Suppressor macrophage (primary cell): ENCODE measurements around the gene PIGBOS1.
A peak's percentile ranks its signal among the peaks of the same experiment; 100 is the strongest.
"Not testable (repeated sequence)": the region's sequence is repeated elsewhere in the genome, so short reads cannot be mapped to it uniquely, and the experiment has no call there.

Source experiments
- DNase-seq, 4 experiments: peaks; one replicate each; pipeline ENCODE4 v3.0.0-alpha.2; 2020 to 2022
- total RNA-seq, 17 experiments: gene quantifications; one replicate each; lab custom pipeline; 2026; ENCODE audit warnings: mixed read lengths in 6 of 17, inconsistent platforms in 3 of 17; lab: John Stamatoyannopoulos, UW

PIGBOS1 gene, protein sequence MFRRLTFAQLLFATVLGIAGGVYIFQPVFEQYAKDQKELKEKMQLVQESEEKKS
- total RNA-seq = 2.8 to 7.1 (median 4.1) reads per million in 17 experiments

DNA sequence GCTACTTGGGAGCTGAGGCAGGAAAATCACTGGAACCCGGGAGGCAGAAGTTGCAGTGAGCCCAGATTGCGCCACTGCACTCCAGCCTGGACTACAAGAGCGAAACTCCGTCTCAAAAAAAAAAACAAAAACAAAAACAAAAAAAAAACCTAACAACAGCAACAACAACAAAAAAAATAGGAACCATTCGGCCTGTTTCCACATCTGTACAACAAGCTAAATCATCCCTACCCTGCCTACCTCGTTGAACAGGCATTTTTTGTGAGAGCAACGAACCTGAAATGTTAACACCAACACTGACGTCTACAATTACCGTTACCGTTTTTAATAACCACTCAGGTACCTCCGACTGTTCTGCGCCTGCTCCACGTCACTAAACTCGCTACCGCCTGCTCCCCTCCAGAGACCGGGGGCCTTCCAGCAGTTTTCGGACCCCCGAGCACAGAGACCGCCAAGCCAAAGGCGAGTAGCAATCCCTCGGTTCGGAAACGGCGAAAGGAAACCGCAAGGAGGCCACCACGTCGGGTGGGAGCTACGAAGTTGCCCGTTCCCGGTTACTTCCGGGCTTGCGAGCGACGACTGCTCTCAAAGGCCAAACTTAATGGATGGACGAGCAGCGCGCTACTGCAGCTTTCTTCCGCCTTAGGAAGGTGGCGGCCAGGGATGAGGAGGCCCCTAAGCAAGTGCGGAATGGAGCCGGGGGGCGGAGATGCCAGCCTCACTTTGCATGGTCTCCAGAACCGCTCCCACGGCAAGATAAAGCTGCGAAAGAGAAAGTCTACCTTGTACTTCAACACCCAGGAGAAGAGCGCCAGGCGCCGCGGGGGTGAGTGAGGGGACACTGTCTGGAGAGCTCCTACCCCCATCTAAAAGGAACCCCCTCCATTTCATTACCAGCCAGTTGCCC lies at the start of gene PIGBOS1, which contains the start of gene PIGB:
PIGBOS1 (minus strand) TSS at position 536 of the 907 bp plus-strand sequence. CDS start 1,331 bp downstream, outside the sequence.
PIGB (plus strand) TSS at position 635 of the 907 bp plus-strand sequence; CDS start at position 664, 29 bp downstream.
- DNase-seq = peak; percentile 87 to 94 (median 93)

DNA sequence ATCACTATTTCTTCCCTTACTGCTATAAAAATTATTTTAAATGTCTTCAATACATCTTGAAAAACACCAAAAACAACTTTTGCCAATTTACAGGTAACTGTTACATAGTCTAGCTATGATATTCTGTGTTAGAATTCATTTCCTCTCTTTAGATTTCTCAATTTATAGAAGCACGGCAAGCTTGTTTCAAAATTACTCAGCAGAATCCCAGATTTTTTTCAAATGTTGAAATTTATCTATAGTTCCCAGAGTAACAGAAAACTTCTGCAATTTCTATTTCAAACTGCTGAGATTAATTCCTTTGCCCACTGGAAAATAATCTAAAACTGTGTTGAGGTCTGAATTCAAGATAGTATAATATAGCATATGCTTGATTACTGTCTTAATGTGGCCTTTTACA lies 48.1 kb upstream of the PIGBOS1 start:
- peak in 3 of 4 experiments; percentile 3 to 64 (median 50) for DNase-seq

DNA sequence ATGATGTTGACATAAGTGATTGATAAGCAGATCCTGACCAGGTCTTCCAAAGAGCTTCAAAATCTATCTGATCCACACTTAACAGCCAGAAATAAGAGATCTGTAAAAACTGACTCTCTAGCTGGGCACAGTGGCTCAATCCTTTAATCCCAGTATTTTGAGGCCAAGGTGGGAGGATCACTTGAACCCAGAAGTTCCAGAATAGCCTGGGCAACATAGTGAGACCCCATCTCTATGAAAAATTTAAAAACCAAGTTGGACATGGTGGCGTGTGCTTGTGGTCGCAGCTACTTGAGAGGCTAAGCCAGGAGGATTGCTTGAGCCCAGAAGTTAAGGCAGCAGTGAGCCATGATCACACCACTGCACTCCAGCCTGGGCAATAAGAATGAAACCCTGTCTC lies 43.7 kb upstream of the PIGBOS1 start:
- DNase-seq = no peak

DNA sequence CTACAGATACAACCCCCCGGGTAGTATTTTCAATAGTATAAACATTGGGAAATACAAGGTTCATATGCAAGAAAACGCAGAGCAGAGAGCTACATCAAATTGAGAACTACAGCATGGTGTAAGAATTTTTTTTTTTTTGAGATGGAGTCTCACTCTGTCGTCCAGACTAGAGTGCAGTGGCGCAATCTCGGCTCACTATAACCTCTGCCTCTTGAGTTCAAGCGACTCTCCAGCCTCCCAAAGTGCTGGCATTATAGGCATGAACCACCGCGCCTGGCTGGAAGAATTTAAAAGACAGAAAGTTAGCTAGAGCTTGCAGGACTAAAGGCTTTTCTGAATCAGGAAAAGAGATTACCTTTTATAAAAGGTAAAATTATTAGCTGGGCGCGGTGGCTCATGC lies 42.1 kb upstream of the PIGBOS1 start:
- DNase-seq = no peak

DNA sequence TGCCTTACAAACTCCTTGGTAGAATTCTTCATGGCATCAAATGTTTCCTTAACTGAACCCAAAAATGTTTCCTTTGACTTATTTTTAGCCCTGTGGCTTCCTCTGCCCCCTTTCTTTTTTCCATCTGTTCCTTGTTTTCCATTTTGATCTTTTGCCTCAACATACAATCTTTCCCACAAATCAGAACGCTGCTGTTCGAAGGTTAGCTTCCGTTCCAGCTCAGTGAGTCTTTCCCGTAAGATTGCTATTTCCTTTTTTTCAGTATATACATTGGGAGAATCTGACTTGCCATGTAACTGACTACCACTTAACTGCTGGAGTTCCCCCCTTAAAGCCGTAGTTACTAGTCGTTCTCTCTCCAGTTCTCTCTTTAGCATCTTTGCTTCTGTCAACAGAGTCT lies 41.3 kb upstream of the PIGBOS1 start:
- peak in 2 of 4 experiments; percentile 5 to 11 for DNase-seq

DNA sequence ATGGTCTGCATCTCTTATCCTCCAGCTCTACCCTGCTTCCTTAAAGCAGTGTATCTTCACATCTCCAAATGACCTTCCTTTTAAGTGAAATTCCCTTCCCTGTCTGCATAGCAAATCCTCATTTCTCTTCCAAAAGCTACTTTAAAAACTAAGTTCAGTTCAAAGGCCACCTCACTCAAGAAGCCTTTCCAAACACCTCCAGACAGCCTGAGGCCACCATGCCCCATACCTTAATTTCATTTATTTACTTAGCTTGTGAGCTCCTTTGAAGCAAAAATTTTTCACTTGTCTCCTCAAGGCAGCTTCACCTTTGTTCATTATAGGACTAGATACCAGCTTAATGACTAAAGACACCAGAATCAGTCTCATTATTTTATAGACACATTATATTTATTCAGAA lies 39.5 kb upstream of the PIGBOS1 start:
- no peak for DNase-seq

DNA sequence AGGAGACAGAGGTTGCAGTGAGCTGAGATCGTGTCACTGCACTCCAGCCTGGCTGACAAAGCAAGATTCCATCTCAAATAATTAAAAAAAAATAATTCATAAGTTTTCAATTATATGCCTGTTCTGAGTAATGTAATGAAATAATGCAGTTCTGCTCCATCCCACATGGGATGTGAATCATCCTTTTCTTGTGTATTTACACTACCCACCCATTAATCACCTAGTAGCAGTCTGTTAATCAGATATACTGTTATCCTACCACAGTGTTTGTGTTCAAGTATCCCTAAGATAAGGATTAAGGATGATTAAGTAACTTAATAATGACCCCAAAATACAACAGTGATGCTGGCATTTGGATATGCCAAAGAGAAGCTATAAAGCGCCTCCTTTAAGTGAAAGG lies 38.9 kb upstream of the PIGBOS1 start:
- DNase-seq = no peak

DNA sequence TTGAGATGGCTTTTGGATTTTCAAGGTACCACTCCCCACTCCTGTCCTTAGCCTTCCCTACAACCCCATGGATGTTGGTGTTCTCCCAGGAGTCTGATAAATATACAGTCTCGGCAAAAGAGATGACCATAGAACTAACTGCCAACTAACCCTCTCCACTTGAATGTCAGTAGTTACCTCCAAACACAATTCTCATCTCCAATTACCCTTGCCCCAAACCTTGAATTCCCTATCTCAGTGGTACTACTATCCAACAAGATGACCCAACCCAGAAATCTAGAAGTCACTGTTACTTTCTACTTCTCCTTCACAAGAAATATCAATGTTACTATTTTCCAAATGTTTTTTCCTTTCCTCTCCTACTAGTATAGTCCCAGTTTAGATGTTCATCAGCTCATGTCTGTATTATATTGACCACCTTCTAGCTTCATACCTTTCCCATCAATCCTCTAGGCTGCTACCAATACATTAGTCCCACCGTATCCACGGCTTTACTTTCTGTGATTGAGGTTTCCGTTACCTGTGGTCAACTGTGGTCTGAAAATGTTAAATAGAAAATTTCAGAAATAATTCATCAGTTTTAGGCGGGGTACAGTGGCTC lies 38.2 kb upstream of the PIGBOS1 start:
- no peak for DNase-seq

DNA sequence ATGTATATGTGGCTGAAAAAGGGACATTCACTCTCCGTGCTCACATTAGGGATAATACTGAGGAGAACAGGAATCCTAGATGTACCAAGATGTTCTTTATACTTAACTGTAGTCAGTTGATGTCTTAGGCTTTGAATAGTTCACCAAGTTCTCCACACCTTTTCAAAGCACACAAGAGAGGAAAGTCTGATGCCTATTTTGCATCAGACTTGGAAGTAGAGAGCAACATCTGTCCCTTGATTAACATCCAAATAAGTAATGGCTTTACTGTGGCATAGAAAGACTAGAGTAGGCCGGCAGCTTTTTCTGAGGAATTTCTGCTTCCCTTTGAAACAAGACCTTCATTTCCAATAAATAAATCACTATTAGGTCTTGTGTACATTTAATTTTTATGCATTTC lies 34.1 kb upstream of the PIGBOS1 start:
- no peak for DNase-seq

DNA sequence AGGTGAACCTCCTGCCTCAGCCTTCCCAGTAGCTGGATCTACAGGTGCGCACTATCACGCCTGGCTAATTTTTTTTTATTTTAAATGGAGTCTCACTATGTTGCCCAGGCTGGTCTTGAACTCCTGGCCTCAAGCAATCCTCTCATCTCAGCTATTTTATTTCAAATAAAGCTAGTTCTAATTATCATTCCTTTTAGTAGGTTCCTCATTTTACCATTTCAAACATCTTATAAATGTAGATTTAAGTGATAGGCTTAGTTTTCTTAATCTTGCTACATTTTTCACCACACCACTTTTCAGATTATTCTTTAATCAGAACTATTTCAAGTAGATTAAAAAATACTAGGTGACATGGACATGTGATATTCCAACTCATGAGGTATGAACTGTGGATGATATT lies 30.4 kb upstream of the PIGBOS1 start:
- no peak for DNase-seq

DNA sequence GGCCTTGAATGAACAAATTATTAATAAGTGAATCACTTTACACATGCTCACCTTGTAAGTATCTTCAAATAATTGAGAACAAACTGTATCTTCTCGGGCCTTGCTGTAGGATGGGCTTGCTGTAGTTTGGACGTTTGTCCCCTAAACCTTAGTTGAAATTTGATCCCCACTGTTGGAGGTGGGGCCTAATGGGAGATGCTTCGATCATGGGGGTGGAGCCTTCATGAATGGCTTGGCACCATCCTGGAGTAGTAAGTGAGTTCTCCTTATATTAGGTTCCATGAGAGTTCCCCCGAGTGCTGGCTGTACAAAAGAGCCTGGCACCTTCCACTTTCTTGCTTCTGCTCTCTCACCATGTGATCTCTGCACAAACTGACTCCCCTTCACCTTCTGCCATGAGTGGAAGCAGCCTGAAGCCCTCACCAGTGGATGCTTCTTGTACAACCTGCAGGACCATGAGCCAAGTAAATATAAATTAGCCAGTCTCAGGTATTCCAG lies 29.4 kb upstream of the PIGBOS1 start:
- no peak for DNase-seq

DNA sequence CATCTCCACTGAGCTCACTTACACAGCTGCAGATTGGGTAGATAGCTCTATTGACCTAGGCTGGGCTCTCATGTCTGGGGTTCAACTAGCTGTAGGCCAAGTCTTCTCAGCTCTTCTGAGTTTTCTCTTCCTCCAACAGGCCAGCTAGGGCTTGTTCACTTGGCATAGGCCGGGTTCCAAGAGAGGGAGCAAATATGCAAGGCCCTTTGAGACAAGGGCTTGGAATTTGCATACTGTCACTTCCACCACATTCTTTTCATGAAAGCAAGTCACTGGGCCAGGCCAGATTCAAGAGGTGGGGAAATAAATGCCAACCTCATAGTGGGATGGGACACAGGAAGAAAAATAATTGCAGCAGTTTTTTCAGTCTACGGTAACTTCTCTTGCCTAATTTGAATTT lies 25.3 kb upstream of the PIGBOS1 start:
- no peak for DNase-seq

DNA sequence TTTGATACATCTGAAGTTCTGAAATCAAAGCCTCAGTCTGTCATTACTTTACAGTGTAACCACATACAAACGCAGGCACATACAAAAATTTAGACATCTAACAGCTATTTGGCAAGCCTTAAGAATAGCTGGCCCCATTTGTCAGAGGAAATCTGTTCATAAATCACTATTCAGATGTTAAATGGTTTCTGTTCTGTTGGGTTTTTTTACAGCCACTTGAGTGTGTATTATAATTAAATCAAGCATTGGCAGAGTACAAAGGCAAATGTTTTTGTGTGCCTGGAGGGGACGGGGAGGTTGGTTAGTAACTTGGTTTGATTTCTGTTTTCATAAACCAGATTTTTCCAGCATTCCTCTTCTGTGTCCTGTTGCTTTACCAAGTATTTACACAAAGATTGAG lies 24.2 kb upstream of the PIGBOS1 start:
- DNase-seq = no peak

DNA sequence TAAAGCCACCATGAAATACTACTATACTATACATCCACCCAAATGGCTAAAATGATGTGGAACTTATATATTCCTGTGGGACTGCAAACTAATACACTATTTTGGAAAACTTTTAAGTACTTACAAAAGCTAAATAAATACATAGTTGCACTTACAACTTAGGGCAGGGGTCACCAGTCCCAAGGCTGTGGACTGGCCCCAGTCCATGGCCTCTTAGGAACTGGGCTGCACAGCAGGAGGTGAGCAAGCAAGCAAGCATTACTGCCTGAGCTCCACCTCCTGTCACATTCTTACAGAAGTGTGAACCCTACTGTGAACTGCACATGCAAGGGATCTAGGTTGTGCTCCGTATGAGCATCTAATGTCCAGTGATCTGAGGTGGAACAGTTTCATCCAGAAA lies 18.2 kb upstream of the PIGBOS1 start:
- no peak for DNase-seq

DNA sequence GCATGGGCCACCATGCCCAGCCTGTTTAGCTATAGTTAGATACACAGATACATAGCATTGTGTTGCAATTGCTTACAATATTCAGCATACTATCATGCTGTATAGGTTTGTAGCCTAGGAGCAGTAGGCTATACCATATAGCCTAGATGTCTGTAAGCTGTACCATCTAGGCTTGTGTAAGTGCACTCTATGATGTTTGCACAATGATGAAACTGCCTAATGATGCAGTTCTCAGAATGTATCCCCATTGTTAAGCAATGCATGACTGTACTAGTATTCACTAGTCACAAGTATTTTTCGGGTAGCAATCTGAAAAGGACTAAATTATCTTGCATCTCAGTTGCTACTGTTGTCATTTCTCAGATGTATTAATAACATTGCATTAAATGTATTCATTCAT lies 16.1 kb upstream of the PIGBOS1 start:
- peak in 2 of 4 experiments; percentile 11 to 34 for DNase-seq

DNA sequence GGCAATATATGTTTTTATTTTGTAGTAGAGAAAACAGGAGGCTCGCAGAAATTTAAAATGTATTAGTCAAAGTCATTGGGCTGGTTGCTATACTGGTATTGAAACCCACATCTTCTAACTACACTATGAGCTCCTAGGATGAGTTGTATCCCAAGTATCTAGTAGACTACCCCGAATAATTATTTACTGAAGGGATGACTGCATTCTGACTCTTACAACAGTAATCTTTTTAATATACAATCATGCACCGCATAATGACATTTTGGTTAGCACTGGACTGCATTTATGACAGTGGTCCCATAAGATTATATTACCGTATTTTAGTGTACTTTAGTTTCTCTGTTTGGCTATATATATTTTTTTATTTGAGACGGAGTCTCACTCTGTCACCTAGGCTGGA lies 15.4 kb upstream of the PIGBOS1 start:
- no peak for DNase-seq

DNA sequence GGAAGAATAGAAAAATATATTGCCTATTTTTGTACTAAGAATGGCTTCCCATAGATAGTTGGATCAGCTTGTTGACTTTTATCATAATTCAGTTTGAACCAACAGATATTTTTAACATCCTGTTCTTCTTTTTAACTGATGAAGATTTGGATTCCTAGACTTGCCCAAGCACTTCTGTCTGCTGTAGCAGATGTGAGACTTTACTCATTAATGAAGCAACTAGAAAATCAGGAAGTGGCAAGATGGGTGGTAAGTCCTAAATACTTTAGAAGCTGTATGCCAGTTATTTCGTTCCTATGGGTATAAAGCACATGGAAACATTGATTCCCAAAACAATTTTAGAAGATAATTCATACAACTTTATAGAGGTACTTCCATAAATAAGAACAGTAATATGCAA lies 8.5 kb upstream of the PIGBOS1 start:
- DNase-seq = peak; percentile 23 to 62 (median 46)

DNA sequence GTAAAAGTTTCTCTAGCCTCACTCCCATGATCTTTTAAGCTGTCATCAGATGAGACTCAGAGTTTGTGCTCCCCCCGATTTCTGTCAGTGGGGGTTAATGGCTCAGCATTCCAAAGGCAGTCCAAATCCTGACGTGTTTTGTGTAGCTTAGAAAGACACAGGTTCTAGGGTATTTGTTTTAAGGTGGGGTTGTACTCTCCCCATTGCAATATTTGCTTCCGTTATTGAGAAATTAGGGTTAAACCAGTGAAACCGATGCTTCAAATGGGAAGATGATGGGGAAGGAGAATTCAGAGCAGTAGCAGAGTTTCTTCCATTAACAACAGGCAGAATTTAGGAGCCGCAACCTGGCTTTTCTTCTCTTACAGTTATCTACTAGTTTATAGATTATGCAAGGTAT lies 3.5 kb upstream of the PIGBOS1 start:
- DNase-seq = peak in 2 of 4 experiments; percentile 17 to 26

DNA sequence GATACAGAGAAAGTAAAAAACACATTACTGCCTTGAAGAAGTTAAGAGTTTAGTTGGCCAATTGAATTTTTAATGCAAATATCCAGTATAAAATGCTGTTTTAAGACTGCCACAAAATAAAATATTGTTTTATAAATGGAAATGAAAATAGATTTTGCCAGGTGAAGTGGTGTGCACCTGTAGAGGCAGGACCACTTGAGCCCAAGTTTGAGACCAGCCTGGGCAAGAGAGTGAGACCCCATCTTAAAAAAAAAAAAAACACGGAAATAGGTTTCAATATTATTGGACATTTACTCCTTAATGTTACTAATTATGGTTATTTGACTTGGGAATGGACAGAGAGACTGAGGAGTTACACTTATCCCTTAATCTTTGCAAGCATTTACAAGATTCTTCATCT lies 2.0 kb upstream of the PIGBOS1 start:
- no peak for DNase-seq

DNA sequence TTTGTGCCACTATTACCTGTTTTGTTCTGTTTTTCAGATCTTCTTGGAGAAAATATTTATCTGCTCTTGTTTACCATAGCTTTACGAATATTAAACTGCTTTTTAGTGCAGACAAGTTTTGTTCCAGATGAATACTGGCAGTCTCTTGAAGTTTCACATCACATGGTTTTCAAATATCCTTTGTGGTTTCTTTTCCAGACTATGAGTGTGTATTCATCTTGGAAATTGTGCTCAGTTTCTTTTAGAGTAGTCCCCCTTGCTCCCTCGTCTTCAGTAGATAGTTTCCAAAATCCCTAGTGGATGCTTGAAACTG lies 1.3 kb upstream of the PIGBOS1 start:
- no peak for DNase-seq

DNA sequence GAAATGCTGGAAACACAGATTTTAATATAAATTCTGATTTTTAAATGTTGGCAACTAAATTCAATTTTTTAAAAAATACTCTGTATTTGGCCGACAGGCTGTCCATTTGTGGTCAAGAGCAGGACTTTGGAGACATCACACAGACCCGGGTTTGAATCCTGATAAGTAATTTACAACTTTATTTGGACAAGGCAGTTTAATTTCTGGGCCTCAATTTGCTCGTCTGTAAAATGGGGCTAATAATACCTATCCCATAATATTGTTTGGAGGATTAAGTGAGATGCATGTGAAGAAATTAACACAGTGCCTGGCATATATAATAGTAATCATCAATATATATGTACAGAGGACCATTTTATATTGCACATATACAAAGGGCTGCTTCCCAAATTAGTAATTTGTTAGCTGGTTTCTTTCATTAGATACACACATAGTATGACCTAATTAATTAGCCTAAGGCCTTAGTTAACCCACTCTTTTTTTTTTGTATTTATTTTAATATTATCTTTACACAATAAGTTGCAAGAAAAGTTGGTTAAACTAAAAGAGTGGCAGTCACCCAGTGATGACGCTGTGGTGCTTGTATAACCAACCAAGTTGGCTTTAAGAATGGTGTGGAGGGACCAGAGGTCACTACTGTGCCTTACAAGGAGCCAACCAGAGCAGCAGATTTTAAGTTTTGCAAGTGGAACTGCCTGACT lies 764 bp upstream of the PIGBOS1 start:
- peak; percentile 34 to 57 (median 52) for DNase-seq

DNA sequence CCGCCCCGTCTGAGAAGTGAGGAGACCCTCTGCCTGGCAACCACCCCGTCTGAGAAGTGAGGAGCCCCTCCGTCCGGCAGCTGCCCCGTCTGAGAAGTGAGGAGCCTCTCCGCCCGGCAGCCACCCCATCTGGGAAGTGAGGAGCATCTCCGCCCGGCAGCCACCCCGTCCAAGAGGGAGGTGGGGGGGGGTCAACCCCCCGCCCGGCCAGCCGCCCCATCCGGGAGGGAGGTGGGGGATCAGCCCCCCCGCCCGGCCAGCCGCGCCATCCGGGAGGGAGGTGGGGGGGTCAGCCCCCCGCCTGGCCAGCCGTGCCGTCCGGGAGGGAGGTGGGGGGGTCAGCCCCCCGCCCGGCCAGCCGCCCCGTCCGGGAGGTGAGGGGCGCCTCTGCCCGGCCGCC lies 16.1 kb downstream of the PIGBOS1 start:
- not testable (repeated sequence) for DNase-seq

DNA sequence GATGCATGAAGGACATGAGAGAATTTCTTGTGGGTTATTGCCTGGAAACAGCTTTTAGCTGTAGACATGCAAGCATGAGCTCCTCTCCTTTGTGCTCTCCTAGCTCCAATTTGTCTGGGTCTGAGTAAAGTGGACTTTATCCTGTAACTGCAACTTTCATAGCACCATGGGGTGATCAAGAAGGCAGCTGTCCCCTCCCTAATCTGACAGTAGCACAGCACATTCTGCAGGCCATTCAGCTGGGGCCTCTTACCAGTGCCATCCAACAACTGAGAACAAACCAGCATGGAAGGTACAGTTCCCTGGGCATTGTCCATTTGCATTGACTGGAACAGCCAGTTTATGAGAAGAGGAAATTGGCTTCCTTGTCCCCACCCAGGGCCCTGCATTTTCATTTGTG lies 21.6 kb downstream of the PIGBOS1 start:
- DNase-seq = no peak
